ENCODE data around the gene GOLM1.

DNA sequence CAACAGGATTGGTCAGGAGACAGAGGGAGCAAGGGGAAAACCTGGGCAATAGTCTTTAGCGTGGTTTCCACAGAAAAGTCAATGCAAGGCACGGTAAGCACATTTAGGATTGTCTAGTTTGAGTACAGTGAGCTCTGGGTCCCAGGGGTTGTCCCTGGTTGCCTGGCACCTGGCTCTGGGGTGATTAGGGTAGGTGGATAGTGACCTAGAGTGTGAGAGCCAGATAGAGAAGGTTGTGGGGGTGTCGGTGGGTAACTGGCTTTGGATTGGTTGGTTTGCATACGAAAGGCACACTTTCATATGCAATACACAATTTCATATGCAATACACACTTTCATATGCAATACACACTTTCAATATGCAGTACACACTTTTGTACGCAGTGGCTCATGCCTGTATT lies 20.1 kb upstream of the GOLM1 start:
- TF ChIP-seq ZFP30 (CRISPR knock-in tag; IDR thresholded peaks at IDR 0.05) (no peak), RARB (CRISPR knock-in tag; IDR thresholded peaks at IDR 0.05) (no peak), OSR1 (CRISPR knock-in tag; IDR thresholded peaks at IDR 0.05) (no peak), TCF4 (CRISPR knock-in tag; IDR thresholded peaks at IDR 0.05; ENCODE audit: borderline replicate concordance) (no peak), ARNTL (CRISPR knock-in tag; IDR thresholded peaks at IDR 0.05; ENCODE audit: borderline replicate concordance, low read depth) (no peak), ZNF8 (CRISPR knock-in tag; IDR thresholded peaks at IDR 0.05) (no peak), POU6F1 (CRISPR knock-in tag; IDR thresholded peaks at IDR 0.05; ENCODE audit: borderline replicate concordance, low read depth) (no peak), CSRNP3 (CRISPR knock-in tag; IDR thresholded peaks at IDR 0.05) (no peak)

Data from SK-N-SH treated with all-trans-retinoic acid at 6 μM for 48 hours (cell line).